Activated CD8-positive, alpha-beta memory T cell treated with anti-CD3 and anti-CD28 coated beads for 1 hour (primary cell): ENCODE results near the gene ORM1.
"Not testable (repeated sequence)": the region's sequence is repeated elsewhere in the genome, so short reads cannot be mapped to it uniquely, and the experiment has no call there.

Source experiments
- DNase-seq, 2 donors: peaks; one replicate each; pipeline ENCODE4 v3.0.0-alpha.2; 2020; ENCODE audit warnings: low read depth in 1 of 2; ENCODE audit errors: extremely low read depth in 1 of 2

Gene ORM1

DNA sequence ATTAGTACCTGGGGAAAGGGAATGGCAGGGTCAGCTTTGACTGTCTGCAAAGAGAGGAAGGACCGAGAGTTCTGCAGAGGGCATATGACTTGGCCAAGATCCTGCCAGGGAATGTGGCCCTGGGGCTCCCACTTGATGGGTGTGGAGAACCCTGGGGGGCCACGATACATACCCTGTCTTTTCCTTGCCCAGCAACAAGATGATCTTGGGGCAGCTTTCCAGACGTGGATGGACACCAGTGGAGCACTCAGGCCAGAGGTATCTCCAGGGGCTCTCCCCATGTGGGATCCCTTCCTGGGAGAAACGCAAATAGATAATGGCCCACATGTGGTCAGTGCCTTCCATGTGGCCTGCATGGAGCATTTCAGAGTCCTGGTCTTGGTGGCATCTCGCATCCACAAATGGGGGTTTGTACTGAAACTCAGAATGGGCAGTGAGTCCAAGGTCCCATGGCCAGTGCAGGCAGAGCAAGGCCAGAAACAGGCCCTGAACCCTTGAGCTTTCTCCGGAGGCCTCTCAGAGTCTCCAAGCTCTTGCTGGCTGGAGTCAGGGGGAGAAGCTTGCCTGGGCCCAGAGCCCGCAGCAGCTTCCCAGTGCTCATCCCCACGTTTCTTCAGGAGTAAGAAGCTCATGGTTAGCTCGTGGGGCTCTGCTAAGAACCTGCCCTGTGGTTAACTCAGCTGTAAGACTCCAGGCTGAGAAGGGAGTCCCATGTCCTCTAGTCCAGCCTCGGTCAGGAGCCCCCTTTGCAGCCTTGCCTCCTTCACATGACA lies 18.3 kb upstream of the ORM1 start:
- DNase-seq, result no peak

DNA sequence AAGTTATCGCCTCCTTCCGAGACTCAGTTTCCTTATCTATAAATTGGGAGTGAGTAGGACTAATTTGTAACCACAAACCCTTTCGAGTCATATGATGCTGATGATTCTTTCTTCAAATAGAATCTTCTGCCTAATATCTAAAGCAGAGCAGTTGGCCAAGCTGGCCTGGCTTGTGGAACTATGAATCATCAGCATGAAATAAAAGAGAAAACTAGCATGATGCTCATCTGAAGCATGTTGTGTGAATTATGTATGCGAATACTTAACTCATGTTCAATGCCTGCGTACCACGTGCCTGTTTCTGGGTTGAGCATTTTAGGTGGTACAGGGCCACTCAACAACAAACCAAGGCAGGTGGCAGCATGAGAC lies 15.0 kb upstream of the ORM1 start:
- no peak for DNase-seq

DNA sequence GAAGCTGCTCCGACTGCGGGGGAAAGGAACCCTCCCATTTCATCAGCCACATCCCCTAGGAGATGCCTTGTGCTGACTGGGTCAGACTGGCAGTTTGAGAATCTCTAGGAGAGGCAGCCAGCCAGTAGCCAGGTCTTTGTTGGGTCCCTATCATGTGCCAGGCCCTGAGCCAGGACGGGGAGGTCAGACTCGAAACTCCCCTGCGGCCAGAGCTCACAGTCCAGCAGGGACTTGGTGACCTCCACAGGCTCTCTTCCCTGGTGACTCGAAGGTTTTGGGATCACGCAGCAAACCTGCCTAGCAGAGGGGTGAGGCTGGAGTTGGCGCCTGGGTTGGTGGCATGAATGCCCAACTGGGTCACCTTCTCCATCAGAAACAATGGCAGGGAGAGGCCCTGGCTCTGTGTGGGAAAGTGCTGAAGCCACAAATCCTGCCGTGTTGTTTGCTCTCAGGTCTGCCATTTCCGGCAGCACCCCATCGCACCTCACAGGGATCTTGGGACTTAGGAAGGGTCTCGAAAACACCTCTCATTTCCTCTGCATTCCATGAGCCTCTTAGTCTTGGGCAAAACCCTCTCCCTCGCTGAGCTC lies 14.4 kb upstream of the ORM1 start:
- no peak for DNase-seq

DNA sequence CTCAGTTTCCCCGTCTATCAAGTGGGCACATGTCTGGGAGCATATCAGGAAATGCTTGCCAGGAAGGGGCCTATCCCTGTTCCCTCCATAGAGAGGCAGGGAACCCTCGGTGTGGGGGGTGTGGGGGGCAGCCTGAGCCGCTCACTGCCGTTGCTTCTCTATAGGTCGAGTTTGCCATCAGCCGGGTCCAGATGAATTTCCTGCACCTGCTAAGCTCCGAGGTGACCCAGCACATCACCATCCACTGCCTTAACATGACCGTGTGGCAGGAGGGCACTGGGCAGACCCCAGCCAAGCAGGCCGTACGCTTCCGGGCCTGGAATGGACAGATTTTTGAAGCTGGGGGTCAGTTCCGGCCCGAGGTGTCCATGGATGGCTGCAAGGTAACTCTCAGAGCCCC lies 13.8 kb upstream of the ORM1 start:
- no peak for DNase-seq

DNA sequence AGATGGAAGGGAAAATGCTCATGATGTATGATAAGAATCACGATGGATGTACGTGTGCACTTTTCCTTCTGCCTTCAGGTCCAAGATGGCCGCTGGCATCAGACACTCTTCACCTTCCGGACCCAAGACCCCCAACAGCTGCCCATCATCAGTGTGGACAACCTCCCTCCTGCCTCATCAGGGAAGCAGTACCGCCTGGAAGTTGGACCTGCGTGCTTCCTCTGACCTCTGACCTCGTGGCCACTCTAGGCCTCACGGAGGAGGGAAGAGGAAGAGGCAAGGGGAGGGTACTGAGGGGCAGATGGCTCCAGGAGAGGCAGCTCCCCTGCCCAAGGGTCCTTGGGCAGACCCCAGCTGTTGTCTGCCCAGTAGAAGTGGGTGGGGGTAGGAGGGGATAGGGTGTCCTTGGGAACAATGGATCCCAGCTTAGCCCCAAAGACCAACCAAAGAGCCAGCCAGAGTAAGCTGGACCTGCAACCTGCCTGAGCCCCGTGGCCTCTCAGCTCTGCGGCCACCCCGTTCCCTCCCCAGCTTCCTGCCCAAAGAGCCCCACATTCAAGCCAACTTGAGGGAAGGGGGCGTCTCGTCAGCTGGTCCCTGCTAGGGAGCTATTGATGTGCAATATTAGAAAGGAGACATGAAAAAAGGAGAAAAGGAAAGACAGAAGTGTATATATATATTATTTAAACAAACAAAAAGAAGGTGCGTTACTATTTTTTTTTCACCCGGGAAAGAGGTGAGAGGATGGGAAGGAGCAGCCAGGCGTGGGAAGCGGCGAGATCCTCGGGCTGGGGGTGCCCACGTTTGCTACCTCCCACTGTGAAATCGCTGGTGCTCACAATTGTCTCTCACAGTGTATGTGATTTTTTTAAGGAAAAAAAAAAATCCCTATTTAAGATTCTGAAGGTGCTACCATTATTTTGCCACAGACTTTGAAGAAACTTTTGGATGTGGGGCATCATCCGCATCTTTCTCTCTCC lies 12.1 kb upstream of the ORM1 start:
- DNase-seq, result no peak

DNA sequence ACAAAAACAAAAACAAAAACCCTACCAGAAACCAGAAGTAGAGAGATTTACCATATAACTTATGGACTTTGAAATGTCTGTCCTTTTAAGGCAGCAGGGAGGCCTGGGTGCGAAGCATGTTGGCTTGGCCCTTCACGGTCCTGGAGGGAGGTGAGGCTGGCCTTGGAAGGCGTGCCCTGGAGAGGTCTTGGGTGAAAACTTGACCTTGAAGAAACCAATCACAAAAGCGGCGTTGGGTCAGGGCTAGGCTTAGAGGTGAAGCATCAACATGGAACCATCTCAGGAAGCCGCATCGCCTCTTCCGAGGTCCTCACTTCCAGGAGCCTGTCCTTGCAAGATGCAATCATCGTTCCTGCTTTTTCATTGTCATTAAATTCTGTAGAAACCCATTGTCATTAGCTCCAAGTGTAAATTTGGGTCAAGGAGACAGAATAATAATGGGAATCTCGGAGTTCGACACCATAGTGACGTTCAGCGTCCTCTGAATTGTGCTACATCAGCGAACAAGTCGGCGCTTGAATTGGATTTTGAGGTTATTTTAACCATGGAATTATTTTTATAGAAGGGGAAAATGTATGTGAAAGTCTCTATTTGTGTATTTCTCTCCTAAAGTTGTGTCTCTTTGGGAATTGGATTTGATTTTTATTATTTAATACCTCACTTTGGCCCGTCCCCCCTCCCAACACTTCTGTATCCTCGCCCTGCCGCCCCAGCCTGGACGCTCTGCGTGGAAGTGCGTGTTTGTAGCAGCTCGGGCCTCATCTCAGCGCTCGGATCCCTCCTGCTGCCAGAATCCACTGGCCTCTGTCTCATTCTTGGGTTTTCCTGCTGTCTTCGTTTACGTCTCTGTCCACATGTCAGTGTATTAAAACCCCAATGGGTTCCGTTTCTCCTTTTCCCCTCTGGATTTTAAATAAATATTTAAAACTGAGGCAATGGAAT lies 11.1 kb upstream of the ORM1 start:
- DNase-seq, result no peak

DNA sequence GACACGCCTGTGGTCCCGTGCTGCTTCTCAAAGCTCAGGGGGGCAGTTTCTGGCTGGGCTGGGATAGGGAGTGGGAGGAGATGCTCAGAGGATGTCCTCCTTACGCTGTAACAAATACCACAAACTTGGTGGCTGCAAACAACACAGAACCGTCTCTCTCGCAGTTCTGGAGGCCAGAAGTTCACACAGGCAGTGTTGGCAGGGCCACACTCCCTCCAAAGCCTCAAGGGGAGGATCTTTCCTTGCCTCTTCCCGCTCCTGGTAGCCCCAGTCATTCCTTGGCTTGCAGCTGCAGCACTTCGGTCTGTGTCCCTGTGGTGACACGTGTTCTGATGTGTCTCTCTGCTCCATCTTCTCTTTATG lies 10.4 kb upstream of the ORM1 start:
- no peak for DNase-seq

- DNase-seq, result no peak
Observed at GRCh38 chr9:114313186-114313585, 9.7 kb upstream of the ORM1 start.

- DNase-seq, result no peak
Observed at GRCh38 chr9:114314256-114314867, 8.5 kb upstream of the ORM1 start.

DNA sequence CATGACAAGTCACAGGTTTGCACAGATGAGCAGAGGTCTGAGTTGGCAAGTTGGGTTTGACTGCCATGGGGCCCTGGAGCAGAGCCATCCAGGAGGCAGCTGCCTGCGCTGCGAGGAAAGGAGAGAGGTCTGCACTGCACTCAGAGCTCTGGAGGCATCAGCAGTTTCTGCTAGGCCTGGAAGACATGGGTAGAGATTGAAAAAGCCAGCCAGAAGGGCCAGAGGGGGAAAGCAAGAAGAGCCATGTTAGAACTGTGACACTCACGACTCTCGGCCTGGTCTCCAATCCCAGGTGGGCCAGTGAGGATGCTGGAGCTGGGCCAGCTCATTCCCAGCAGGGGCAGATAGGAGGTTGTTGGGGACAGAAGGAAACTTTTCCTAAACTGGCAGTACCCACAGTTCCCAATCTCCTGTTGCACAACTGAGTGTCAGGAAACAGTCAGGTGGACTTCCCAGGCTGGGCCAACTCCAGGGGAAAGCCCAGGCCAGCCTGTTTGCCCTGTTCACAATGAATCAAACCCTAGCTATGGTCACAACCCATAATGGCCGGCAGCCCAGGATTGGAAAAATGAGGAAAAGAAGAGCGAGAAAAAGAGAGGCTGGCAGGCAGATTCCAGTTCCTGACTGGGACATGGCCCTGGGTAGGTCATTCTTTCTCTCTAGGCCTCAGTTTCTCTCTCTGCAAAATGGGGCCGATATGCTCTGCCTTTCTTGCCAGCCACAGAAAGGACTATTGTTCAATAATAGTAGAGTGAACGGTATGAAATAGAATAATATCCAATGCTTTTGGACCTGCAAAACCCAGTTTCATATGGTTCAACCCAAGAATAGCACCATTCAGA lies 7.8 kb upstream of the ORM1 start:
- no peak for DNase-seq

GRCh38 chr9:114315723-114316363 lies 7.1 kb upstream of the ORM1 start:
- DNase-seq, result no peak

GRCh38 chr9:114316605-114317230 lies 6.2 kb upstream of the ORM1 start:
- DNase-seq, result no peak

DNA sequence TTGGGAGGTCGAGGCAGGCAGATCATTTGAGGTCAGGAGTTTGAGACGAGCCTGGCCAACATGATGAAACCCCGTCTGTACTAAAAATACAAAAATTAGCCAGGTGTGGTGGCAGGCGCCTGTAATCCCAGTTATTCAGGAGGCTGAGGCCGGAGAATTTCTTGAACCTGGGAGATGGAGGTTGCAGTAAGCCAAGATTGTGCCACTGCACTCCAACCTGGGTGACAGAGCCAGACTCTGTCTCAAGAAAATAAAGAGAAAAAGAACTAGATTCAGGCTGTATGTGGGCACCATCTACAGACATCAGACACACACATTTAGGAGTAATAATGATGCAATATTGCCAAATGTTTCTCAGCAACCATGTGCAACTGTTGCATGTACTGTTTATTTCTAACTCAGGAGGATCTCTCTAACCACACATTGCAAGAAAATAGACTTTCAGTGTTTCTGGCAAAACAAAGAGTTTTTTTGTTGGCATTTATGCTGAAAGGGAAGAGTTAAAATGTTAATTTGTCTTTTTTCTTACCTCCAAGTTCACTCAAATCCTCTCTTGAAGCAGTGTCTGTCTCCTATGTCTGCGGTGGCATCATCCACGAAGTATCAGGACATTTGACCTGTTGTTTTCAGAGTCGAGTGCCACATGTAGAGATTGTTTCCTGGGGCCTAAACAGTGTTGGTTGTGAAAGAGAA lies 5.1 kb upstream of the ORM1 start:
- DNase-seq, result no peak

DNA sequence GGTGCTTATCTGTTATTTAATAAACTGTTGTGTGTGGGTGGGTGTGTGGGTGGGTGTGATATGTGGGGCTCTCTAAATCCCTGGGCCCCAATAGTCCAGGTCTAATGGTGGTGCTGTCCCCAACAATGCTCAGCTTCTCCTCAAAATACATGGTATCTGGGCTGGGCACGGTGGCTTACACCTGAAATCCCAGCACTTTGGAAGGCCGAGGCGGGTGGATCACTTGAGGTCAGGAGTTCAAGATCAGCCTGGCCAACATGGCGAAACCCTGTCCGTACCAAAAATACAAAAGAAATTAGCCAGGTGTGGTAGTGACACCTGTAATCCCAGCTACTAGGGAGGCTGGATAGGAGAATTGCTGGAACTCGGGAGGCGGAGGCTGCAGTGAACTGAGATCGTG lies 4.5 kb upstream of the ORM1 start:
- DNase-seq, result no peak

DNA sequence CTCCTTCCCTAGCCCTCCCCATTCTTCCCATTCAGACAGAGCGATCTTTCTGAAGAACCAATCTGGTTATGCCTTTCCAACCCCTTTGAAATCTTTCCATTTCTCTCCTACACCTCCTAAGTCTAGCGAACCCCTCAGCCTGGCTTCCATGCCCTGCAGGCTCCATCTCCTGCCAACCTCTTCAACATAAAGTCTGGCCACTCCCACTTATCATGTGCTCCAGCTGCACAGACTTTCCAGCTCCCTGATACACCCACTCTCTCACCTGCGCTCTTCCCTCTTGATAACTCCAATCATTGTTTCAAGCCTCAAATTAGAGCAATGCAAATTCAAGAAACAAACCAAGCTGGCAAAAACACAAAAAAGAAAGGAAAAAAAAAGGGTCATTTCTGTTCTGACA lies 3.8 kb upstream of the ORM1 start:
- no peak for DNase-seq

DNA sequence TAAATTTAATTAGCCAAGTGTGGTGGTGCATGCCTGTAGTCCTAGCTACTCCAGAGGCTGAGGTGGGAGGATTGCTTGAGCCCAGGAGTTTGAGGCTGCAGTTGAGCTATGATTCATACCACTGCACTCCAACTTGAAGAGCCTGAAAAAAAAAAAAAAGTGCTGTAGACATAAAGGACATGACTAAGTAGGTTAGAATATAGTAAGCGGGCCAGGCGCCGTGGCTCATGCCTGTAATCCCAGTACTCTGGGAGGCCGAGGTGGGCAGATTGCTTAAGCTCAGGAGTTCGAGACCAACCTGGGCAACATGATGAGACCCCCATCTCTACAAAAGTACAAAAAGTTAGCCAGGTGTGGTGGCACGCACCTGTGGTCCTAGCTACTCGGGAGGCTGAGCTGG lies 2.2 kb upstream of the ORM1 start:
- not testable (repeated sequence) for DNase-seq

DNA sequence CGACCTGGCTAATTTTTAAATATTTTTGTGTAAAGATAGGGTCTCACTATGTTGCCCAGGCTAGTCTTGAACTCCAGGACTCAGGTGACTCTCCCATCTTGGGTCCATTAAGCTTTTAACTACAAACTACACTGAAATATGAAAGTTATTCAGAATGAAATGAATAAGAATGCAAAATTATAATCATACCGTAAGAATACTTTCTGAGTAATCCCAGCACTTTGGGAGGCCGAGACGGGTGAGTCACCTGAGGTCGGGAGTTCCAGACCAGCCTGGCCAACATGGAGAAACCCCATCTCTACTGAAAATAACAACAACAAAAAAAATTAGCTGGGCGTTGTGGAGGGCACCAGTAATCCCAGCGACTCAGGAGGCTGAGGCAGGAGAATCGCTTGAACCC lies 1.1 kb upstream of the ORM1 start:
- DNase-seq, result no peak
